NCI-H187 (cell line): Measurements from ENCODE around the gene RABGAP1L.

Source experiments
- DNase-seq, 2 experiments: peaks; one replicate each; lab custom pipeline; 2025; lab: John Stamatoyannopoulos, UW

Gene RABGAP1L

DNA sequence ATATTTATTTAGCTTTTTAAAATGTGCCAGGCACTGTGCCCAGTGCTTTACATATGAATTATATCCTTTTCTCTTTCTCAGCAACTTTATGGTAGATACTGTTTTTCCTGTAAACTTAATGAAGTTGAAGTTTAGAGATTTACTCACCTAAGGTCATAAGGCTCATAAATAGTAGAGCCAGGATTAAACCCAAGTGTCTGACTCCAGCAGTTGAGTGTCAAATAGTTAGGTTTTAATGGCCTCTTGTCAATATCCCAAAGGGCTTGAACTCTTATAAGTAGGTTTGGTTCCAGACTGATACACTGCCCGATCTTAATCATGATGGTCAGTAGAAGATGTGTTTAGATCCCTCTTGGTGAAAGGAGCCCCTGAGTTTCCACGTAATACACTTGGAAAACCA, 37.8 kb downstream of the RABGAP1L start:
- no peak for DNase-seq

GRCh38 chr1:174197547-174197946, 38.2 kb downstream of the RABGAP1L start:
- DNase-seq = no peak

- DNase-seq = no peak
These were observed 38.9 kb downstream of the RABGAP1L start for GRCh38 chr1:174198202-174198601.

DNA sequence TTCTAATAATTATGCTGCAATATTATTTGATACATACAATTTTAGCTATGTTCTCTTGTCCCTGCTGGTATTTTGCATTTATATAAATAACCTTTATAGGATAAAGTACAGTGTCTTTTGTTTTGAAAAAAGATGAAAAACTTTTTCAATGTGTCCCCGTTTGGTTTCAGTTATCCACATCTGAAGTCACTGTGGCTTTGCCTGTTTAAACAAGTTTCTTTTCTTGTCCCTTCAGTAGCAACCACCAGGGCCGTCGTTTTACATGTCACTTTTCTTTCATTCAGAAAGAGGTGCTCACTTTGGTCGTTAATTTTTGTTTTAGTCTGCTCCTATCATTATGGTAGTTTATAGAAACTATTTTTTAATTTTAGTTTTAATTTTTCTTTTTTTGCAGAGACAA, 41.4 kb downstream of the RABGAP1L start:
- no peak for DNase-seq

GRCh38 chr1:174204697-174205308, 45.5 kb downstream of the RABGAP1L start:
- no peak for DNase-seq

DNA sequence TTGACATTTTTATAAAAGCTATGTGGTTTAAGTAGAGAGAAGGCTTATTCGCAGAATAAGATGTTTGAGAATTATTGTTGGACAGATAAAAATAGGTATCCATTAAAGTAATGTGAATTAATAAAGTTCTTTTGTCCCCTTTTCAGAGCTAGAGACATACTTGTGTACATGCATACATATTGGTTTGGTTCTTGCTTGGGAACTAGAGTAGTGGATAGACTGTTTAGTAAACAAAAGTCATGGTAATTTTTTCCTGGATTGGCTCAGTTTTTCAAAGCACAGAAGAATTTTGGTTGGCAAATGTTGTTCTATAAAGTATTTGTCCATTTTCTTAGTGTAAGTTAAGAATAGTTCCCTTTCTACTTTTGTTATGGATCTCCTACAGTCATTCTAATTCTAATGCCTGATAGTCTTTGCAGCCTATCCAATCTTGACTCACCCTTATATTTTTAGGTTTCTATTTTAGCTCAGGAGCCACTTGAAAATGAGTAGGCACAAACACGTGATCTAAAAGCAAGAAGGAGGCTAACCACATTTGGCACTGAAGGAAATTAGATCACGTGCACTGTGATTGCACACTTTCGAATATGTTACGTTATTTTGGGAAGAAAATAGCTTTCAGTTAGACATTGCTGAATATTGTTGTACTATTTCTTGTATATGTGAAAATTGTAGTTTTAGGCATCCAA, 47.0 kb downstream of the RABGAP1L start:
- no peak for DNase-seq

DNA sequence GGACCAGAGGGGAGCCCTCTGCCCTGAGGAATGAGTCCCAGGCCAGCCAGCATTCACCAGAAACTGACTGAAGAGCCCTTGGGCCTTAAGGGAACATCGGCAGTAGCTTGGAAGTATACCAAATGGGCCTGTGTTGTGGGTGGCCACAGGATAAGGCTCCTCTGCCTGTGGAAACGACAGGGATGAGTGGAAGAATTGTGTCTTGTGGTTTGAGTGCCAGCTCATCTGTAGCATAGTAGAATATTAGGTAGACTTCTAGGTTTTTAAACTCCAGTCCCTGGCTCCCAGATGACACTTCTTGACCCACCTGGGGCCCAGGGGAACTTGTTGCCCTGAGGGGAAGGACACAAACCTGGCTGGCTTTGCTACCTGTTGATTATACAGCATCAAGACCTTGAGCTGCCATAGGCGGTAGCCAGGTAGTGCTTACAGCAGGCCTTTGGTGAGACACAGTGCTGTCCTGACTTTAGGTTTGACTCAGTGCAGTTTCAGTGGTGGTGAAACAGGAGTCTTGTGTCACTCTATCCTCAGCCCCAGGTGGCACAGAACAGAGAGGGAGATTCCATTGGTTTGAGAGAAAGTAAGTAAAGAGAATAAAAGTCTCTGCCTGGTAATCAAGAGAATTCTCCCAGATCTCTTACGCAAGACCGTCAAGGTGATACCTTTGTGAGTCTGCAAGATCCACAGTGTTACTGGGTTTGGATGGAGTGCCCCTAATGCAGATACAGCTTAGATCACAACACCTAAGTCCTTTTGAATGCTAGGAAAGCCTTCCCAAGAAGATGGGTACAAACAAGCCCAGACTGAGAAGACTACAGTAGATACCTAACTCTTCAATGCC, 50.2 kb downstream of the RABGAP1L start:
- DNase-seq = no peak

GRCh38 chr1:174211486-174211885, 52.2 kb downstream of the RABGAP1L start:
- DNase-seq = no peak

DNA sequence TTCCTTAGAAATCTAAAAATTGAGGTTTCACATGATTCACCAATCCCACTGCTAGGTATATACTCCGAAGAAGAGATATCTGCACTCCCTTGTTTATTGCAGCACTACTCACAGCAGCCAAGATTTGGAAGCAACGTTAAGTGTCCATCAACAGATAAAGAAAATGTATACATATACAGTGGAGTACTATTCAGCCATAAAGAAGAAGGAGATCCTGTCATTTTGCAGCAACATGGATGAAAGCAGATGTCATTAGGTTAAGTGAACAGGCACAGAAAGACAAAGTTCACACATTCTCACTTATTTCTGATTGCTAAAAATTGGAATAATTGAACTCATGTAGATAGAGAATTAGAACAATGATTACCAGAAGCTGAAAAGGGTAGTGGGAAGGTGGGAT, 56.4 kb downstream of the RABGAP1L start:
- DNase-seq = no peak

- no peak for DNase-seq
These were observed 57.9 kb downstream of the RABGAP1L start for GRCh38 chr1:174217248-174217647.

DNA sequence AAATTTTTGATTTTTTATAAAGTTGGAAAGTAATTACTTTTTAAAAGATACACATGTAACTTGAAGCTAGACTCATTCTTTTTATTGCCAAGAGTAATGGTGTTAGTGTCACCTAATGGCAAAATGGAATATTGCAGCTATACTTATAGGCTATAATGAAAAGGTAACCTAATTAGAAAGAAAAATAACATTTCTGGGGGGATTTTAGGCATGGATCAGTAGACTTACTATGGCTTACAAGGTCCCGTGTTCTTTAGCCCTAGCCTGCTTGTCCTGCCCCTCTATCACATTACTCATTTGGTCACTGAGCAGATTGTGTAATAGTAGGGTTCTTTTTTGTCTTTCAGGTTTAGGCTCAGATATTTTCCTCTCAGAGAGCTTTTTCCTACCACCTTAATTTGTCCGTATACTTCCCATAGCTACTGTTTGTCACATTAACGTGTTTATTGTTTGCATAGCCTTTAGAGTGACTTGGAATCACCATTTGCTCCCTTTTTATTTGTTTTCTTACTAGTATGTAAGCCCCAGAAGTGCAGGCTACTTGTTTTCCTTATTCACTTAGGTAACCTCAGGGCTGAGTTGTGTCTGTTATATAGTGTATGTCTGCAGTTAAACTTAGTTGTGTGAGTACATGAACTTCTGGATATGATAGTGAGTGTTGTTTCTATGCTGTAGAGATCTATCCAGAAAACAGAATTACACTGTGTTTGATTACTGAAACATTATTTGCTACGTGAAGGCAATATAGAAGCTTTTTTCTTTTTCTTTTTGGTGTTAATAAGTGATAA, 58.7 kb downstream of the RABGAP1L start:
- DNase-seq = no peak

- no peak for DNase-seq
These were observed 59.7 kb downstream of the RABGAP1L start for GRCh38 chr1:174218983-174219382.

- DNase-seq = no peak
These were observed 60.5 kb downstream of the RABGAP1L start for GRCh38 chr1:174219606-174220370.

DNA sequence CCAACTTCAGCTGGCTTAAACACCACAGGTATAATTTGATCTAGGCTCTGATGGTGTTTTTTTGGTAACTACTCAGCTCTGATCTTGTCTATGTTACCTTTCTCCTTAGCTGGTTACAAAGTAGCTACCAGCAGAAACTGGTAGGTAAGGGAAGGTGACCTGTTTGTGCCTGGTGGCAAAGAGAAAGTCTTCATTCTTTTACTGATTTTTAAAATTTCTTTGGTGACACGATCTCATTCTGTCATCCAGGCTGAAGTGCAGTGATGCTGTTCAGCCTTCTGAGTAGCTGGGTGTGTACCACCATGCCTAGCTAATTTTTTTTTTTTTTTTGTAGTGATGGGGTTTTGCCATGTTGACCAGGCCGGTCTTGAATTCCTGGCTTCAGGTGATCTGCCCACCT, 62.4 kb downstream of the RABGAP1L start:
- DNase-seq = no peak

GRCh38 chr1:174222166-174222949, 63.0 kb downstream of the RABGAP1L start:
- DNase-seq = no peak

DNA sequence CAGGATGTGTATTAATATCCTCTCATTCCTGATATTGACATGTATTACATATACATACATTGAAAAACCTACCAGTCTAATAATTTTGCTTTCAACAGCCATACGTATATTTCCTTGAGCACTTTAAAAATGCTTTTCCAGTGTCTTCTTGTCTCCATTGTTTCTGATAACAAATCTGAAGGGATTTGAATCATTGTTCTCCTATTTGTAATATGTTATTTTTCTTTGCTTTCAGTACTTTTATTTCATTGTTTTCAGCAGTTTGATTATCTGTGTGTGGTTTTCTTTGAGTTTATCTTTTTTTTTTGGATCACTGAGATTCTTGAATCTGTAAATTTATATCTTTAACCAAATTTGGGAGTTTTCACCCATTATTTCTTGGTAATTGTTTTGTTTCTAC, 65.3 kb downstream of the RABGAP1L start:
- no peak for DNase-seq

DNA sequence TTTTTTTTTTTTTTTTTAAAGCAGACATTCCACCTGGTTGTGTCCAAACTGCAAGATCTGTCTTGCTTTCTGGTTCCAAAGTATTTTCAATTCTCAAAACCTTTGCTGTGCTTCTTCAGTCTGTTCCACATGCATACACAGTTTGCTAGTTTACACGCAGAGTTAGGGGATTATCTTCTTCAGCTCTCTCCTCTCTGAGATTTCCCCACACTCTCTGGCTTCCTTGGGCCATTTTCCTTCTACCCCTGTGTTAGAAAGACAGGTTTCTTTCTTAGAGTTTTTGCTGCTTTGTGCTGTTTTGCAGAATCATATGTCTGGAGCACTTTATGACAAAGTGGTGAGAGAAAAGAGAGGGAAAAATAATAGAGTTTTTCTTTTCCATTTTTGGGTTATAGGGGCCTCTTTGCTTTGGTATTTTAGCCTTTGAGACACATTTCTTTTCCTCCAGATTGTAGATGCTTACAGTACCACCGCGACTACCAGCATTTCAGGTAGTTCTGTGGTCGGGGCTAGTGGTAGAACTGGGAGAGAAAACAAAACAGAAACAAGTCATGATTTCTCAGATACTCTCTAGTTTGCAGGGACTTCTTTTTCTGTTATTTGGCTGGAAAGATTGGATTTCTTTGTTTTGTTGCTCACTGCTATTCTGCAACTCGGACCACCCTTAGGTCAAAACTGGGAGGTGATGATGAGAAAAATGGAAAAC, 66.3 kb downstream of the RABGAP1L start:
- DNase-seq = no peak

DNA sequence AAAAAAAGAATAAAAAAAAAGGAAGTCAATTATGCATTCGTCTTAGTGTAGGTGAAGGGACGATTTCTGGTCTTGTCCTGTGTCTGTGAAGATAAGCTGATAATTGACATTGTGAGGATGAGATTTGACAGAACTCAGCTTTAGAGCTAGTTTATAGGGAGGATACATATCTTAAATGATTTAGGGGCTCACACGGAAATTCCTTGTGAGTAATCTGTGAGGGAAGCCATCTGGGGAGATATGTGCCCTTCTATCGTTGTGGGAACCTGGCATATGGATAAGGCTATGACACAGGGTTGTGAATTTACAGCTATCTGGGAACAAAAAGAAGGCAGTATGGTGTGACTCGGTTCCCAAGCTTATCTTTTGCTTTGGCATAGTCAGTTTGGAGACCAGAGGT, 71.1 kb downstream of the RABGAP1L start:
- DNase-seq = no peak

GRCh38 chr1:174232761-174233160, 73.4 kb downstream of the RABGAP1L start:
- no peak for DNase-seq
